SK-N-SH (cell line): ENCODE results near the gene HEPN1. TPM values are rescaled to one million over a fixed set of nuclear protein-coding genes. Genes with fewer than 3 reads are reported as not detected.
"Not testable (repeated sequence)": the region's sequence is repeated elsewhere in the genome, so short reads cannot be mapped to it uniquely, and the experiment has no call there.

Experiments
- CTCF ChIA-PET: fragments of 300-600, 350-600 bp; formaldehyde crosslinking; extraction: SDS; loops from one replicate; lab custom pipeline; 2021; lab: Yijun Ruan, JAX
- POLR2A ChIA-PET: fragments of 350-600 bp; sonication (Branson Sonifier 250); formaldehyde crosslinking; extraction: SDS; loops from one replicate; lab custom pipeline; 2020; ENCODE audit warnings: antibody characterized with exemption, inconsistent platforms; lab: Yijun Ruan, JAX
- DNase-seq: peaks from one replicate; pipeline ENCODE4 v3.0.0; 2012
- H2AFZ ChIP-seq: fragments of 200-600 bp; sonication (generic); 2 replicates; pipeline ENCODE4 v1.8.1; 2016; ENCODE audit warnings: antibody characterized with exemption, mild to moderate bottlenecking, low read depth
- H3F3A ChIP-seq: fragments of 200-600 bp; sonication (generic); replicated peaks from 2 replicates; pipeline ENCODE3; 2016; ENCODE audit warnings: antibody characterized with exemption, mild to moderate bottlenecking; ENCODE audit not compliant: insufficient read depth
- H3K27ac ChIP-seq, 2 experiments: fragments of 200-500 bp in 1 of 2; fragments of 200-600 bp in 1 of 2; sonication (Bioruptor generic) in 1 of 2; sonication (generic), shearing (Covaris generic) in 1 of 2; 2 replicates each; pipeline versions ENCODE4 v1.5.1 to v1.6.1; 2014 to 2016; ENCODE audit warnings: low read depth in 2 of 2, inconsistent platforms in 1 of 2, low read length in 1 of 2, mild to moderate bottlenecking in 1 of 2, mixed read lengths in 1 of 2
- H3K27me3 ChIP-seq: fragments of 200-600 bp; sonication (generic), shearing (Covaris generic); 2 replicates; pipeline ENCODE4 v1.6.1; 2016; ENCODE audit warnings: mixed run types; ENCODE audit not compliant: insufficient read depth
- H3K36me3 ChIP-seq, 2 experiments: fragments of 200-500 bp in 1 of 2; fragments of 200-600 bp in 1 of 2; sonication (Bioruptor generic) in 1 of 2; sonication (generic) in 1 of 2; replicated peaks in 1 of 2; 2 replicates each; pipeline versions ENCODE3 to v1.5.1; 2014 to 2016; ENCODE audit warnings: low read length in 1 of 2, mild to moderate bottlenecking in 1 of 2; ENCODE audit not compliant: insufficient read depth in 2 of 2, control insufficient read depth in 1 of 2
- H3K4me1 ChIP-seq, 2 experiments: fragments of 200-500 bp in 1 of 2; fragments of 200-600 bp in 1 of 2; sonication (Bioruptor generic) in 1 of 2; sonication (generic), shearing (Covaris generic) in 1 of 2; 2 replicates each; pipeline versions ENCODE4 v1.5.1 to v1.6.1; 2014 to 2016; ENCODE audit warnings: low read depth in 1 of 2, low read length in 1 of 2, mixed run types in 1 of 2; ENCODE audit not compliant: insufficient read depth in 2 of 2, control insufficient read depth in 1 of 2
- H3K4me2 ChIP-seq: fragments of 200-600 bp; sonication (generic), shearing (Covaris generic); 2 replicates; pipeline ENCODE4 v1.6.1; 2017; ENCODE audit warnings: mixed run types
- H3K4me3 ChIP-seq, 2 experiments: fragments of 200-500 bp in 1 of 2; fragments of 200-600 bp in 1 of 2; sonication (Bioruptor generic) in 1 of 2; sonication (generic), shearing (Covaris generic) in 1 of 2; 2 replicates each; pipeline versions ENCODE4 v1.5.1 to v1.8.1; 2014 to 2016; ENCODE audit warnings: low read depth in 2 of 2, inconsistent platforms in 1 of 2, low read length in 1 of 2, mild to moderate bottlenecking in 1 of 2, mixed read lengths in 1 of 2, moderate library complexity in 1 of 2
- H3K79me2 ChIP-seq: fragments of 200-600 bp; sonication (generic); 2 replicates; pipeline ENCODE4 v1.8.1; 2017; ENCODE audit warnings: mild to moderate bottlenecking; ENCODE audit not compliant: insufficient read depth
- H3K9ac ChIP-seq: fragments of 200-600 bp; sonication (generic); 2 replicates; pipeline ENCODE4 v1.6.1; 2017; ENCODE audit warnings: mixed run types
- H3K9me2 ChIP-seq: fragments of 200-600 bp; sonication (generic); 2 replicates; pipeline ENCODE4 v1.6.1; 2017; ENCODE audit warnings: mixed run types
- H3K9me3 ChIP-seq: fragments of 200-600 bp; sonication (generic); 2 replicates; pipeline ENCODE4 v1.6.1; 2017; ENCODE audit warnings: mixed run types, mild to moderate bottlenecking, moderate library complexity
- H4K20me1 ChIP-seq: fragments of 200-600 bp; sonication (generic); 2 replicates; pipeline ENCODE4 v1.6.1; 2017; ENCODE audit warnings: mild to moderate bottlenecking, mixed run types; ENCODE audit not compliant: insufficient read depth
- WGBS: methylation state at CpG from one replicate; pipeline ENCODE4 v1.1.6; 2017; ENCODE audit warnings: low lambda C conversion rate; 5-methylcytosine and 5-hydroxymethylcytosine counted together
- polyA plus RNA-seq, 3 experiments: library from polyadenylated mRNA; depleted of rRNA; stranded (reverse); fragments of >200 nt; gene quantifications; 2 replicates each; pipeline ENCODE4 v1.2.3, GENCODE V29; 2012

The HEPN1 gene
- polyA plus RNA-seq, 1 of the 3 experiments (the other 2 are of a cell fraction): not detected

- H3K9me3 ChIP-seq, H2AFZ ChIP-seq, CTCF ChIA-PET, H3K4me3 ChIP-seq, H3K4me1 ChIP-seq, DNase-seq, H3K9ac ChIP-seq, H3K79me2 ChIP-seq, H3K4me2 ChIP-seq, H3K27ac ChIP-seq, H3K9me2 ChIP-seq, H4K20me1 ChIP-seq, H3F3A ChIP-seq, H3K36me3 ChIP-seq, H3K27me3 ChIP-seq: not testable (repeated sequence)
- POLR2A ChIA-PET: interaction anchor here (0.6 kb wide), 1 partner anchor 1152 kb away, joined by 3 read pairs; no protein-coding TSS in a partner anchor
- WGBS: 93% methylated on average over 9 of the region's 13 CpGs
Measured at GRCh38 chr11:124968197-124968596, 49.1 kb downstream of the HEPN1 start.

Other genes with a start within 250 kb of the HEPN1 start
- 27.9 and 47.0 TPM in 2 replicates for gene SIAE, start 245.5 kb upstream of the HEPN1 start, polyA plus RNA-seq (2012; rRNA removed)
- gene SPA17, start 245.3 kb upstream of the HEPN1 start, polyA plus RNA-seq (2012; rRNA removed): 7.7 and 11.7 TPM in 2 replicates
- gene NRGN, start 179.3 kb upstream of the HEPN1 start, polyA plus RNA-seq (2012; rRNA removed): 3.1 and 6.8 TPM in 2 replicates
- gene VSIG2, start 167.0 kb upstream of the HEPN1 start, polyA plus RNA-seq (2012; rRNA removed): 0.06 TPM in 1 of 2 replicates, not detected in the other
- 1.3 and 1.4 TPM in 2 replicates for gene ESAM, start 157.0 kb upstream of the HEPN1 start, polyA plus RNA-seq (2012; rRNA removed)
- gene MSANTD2, start 118.8 kb upstream of the HEPN1 start, polyA plus RNA-seq (2012; rRNA removed): 6.4 and 8.5 TPM in 2 replicates
- 59.8 and 61.2 TPM in 2 replicates for gene ROBO3, start 53.8 kb upstream of the HEPN1 start, polyA plus RNA-seq (2012; rRNA removed)
- 0.31 and 0.95 TPM in 2 replicates for gene ROBO4, start 21.4 kb upstream of the HEPN1 start, polyA plus RNA-seq (2012; rRNA removed)
- gene HEPACAM, start 16.8 kb downstream of the HEPN1 start, polyA plus RNA-seq (2012; rRNA removed): not detected in 2 replicates
- 0.69 and 0.91 TPM in 2 replicates for gene CCDC15, start 35.0 kb downstream of the HEPN1 start, polyA plus RNA-seq (2012; rRNA removed)
- gene SLC37A2, start 144.1 kb downstream of the HEPN1 start, polyA plus RNA-seq (2012; rRNA removed): 0.39 and 0.44 TPM in 2 replicates
- 34.8 and 36.2 TPM in 2 replicates for gene TMEM218, start 192.4 kb downstream of the HEPN1 start, polyA plus RNA-seq (2012; rRNA removed)
- gene PKNOX2, start 245.5 kb downstream of the HEPN1 start, polyA plus RNA-seq (2012; rRNA removed): 0.02 TPM in 1 of 2 replicates, not detected in the other